ENCODE results near the gene CTTNBP2NL. TPM values are rescaled to one million over a fixed set of nuclear protein-coding genes. Genes with fewer than 3 reads are reported as not detected.
"Not testable (repeated sequence)": the region's sequence is repeated elsewhere in the genome, so short reads cannot be mapped to it uniquely, and the experiment has no call there.

The CTTNBP2NL gene
- polyA plus RNA-seq, 2 of the 4 experiments (the other 2 are of a cell fraction): 5.8 to 8.7 TPM

DNA sequence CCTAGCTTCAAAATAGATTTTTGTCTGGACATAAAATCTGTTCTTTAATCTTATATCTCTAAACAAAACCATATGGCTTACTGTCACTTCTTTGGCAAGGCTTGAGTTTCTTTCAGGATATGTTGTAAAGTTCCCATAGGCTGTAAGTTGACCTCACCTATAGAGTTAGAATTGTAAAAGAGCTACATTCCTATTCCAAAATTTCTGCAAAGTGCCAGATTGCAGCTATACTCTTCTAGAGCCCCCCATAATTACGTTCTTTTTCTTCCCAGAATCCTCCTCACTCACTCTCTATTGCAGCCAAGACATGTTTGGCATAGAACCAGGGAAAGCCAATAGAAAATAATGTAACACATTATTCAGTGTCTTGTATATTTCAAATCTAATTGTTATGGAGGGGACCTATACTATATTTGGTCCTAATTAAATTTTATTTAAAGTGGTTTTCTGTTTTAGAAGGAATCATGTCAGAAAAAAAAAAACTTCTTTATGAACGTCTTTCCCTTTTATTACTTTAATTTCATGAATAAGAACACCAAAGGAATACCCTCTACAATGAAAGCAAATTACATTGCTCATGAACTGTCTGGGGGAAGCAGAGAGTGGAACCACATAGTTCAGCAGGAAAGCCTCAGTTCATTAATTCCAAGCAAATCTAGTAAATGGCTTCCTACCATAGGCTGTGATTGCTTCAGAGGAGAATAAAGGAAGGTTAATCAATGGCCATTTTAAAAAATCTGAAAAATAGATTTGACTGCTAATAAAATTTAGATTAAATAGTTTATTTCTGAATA is 22.3 kb downstream of the CTTNBP2NL start:
- Histone ChIP-seq H3K4me1 (no peaks in the 10 kb centered on the region), H3K4me2 (no peak overlapping the region), H3K27ac (no peak overlapping the region), H3K9me3 (no peaks in the 10 kb centered on the region), H3K4me3 (no peak overlapping the region)
- CTCF ChIA-PET: interaction anchor here (1.3 kb wide), 1 partner anchor 27 kb away, joined by 4 read pairs; no protein-coding TSS in a partner anchor
- no peak for FAIRE-seq
- no peak for TF ChIP-seq BHLHE40 (IDR thresholded peaks at IDR 0.05; ENCODE audit: low read depth, low read length)
- no peak for TF ChIP-seq POLR2A (IDR thresholded peaks at IDR 0.05; ENCODE audit: low read length)
- TF ChIP-seq MAZ (IDR thresholded peaks at IDR 0.05; ENCODE audit: borderline replicate concordance, low read depth, low read length): no peak
- no peak for TF ChIP-seq POLR2AphosphoS2 (conservative IDR thresholded peaks at IDR 0.05; ENCODE audit: low read length)
- no peak for TF ChIP-seq EHMT2 (IDR thresholded peaks at IDR 0.05; ENCODE audit: low read depth)
- no peak for TF ChIP-seq HEYL (CRISPR knock-in tag; IDR thresholded peaks at IDR 0.05)
- TF ChIP-seq, protein P1, sequence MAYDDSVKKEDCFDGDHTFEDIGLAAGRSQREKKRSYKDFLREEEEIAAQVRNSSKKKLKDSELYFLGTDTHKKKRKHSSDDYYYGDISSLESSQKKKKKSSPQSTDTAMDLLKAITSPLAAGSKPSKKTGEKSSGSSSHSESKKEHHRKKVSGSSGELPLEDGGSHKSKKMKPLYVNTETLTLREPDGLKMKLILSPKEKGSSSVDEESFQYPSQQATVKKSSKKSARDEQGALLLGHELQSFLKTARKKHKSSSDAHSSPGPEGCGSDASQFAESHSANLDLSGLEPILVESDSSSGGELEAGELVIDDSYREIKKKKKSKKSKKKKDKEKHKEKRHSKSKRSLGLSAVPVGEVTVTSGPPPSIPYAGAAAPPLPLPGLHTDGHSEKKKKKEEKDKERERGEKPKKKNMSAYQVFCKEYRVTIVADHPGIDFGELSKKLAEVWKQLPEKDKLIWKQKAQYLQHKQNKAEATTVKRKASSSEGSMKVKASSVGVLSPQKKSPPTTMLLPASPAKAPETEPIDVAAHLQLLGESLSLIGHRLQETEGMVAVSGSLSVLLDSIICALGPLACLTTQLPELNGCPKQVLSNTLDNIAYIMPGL (CRISPR knock-in tag; IDR thresholded peaks at IDR 0.05; ENCODE audit: borderline replicate concordance): no peak
- no peak for TF ChIP-seq TP53 (CRISPR knock-in tag; IDR thresholded peaks at IDR 0.05)
- TF ChIP-seq ESRRA (IDR thresholded peaks at IDR 0.05; ENCODE audit: borderline replicate concordance, low read length): no peak
- TF ChIP-seq PHF8 (IDR thresholded peaks at IDR 0.05; ENCODE audit: borderline replicate concordance, low read depth): no peak
- POLR2A ChIA-PET: no interaction called here
- DNase-seq (ENCODE audit: low read depth in 1 of 2, low spot score in 1 of 2): no peak
- no peak for ATAC-seq
- 76% methylated on average over 2 of the region's 2 CpGs for WGBS (ENCODE audit: missing lambda C conversion rate)

DNA sequence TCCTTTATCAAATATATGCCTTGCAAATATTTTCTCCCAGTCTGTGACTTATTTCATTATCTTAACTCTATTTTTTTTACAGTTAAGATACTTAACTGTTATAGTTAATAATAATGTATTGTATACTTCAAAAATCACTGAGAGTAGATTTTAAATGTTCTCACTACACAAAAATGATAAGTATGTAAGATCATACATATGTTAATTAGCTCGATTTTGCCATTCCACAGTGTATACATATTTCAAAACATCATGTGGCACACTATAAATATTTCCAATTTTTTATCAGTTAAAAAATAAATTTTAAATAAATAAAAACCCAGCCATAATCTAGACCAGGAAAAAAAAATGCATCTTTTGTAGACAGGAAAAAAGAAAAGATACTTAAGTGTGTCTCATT is 27.2 kb downstream of the CTTNBP2NL start:
- ChIA-PET POLR2A (no interaction called here), CTCF (interaction anchor here (0.7 kb wide), 1 partner anchor 62 kb away, joined by 3 read pairs; no protein-coding TSS in a partner anchor)
- TF ChIP-seq EP300 (IDR thresholded peaks at IDR 0.05): no peak
- TF ChIP-seq MAFK (IDR thresholded peaks at IDR 0.05; ENCODE audit: partially characterized antibody): no peak
- TF ChIP-seq, protein P2, sequence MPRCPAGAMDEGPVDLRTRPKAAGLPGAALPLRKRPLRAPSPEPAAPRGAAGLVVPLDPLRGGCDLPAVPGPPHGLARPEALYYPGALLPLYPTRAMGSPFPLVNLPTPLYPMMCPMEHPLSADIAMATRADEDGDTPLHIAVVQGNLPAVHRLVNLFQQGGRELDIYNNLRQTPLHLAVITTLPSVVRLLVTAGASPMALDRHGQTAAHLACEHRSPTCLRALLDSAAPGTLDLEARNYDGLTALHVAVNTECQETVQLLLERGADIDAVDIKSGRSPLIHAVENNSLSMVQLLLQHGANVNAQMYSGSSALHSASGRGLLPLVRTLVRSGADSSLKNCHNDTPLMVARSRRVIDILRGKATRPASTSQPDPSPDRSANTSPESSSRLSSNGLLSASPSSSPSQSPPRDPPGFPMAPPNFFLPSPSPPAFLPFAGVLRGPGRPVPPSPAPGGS (IDR thresholded peaks at IDR 0.05): no peak
- TF ChIP-seq TP53 (CRISPR knock-in tag; IDR thresholded peaks at IDR 0.05): no peak
- no peak for TF ChIP-seq RARB (CRISPR knock-in tag; IDR thresholded peaks at IDR 0.05)
- no peak for TF ChIP-seq MYC (IDR thresholded peaks at IDR 0.05; ENCODE audit: borderline replicate concordance, low read length)
- H3K4me1 ChIP-seq: no peaks in the 10 kb centered on the region
- no peak overlapping the region for H3K4me3 ChIP-seq
- H3K4me2 ChIP-seq: no peak overlapping the region
- FAIRE-seq: no peak
- no peak overlapping the region for H3K27ac ChIP-seq
- 64% methylated on average over 1 of the region's 1 CpG for WGBS (ENCODE audit: missing lambda C conversion rate)
- DNase-seq (ENCODE audit: low read depth in 1 of 2, low spot score in 1 of 2): no peak
- no peaks in the 10 kb centered on the region for H3K9me3 ChIP-seq
- ATAC-seq: no peak

GRCh38 chr1:112423666-112424065 is 27.7 kb downstream of the CTTNBP2NL start:
- CTCF ChIA-PET: interaction anchor here (0.7 kb wide), 1 partner anchor 63 kb away, joined by 3 read pairs; no protein-coding TSS in a partner anchor
- not testable (repeated sequence) for DNase-seq (ENCODE audit: low read depth in 1 of 2, low spot score in 1 of 2)

GRCh38 chr1:112429749-112430148 is 33.7 kb downstream of the CTTNBP2NL start:
- H3K4me1 ChIP-seq: no peaks in the 10 kb centered on the region
- 65% methylated on average over 1 of the region's 1 CpG for WGBS (ENCODE audit: missing lambda C conversion rate)
- H3K4me2 ChIP-seq: no peak overlapping the region
- ChIA-PET POLR2A (no interaction called here), CTCF (interaction anchor here (1.5 to 3.7 kb wide), 3 partner anchors 37 to 72 kb away, joined by 3 to 13 read pairs (median 12); no protein-coding TSS in a partner anchor)
- H3K4me3 ChIP-seq: no peak overlapping the region
- no peak overlapping the region for H3K27ac ChIP-seq
- FAIRE-seq (no peak), DNase-seq (ENCODE audit: low read depth in 1 of 2, low spot score in 1 of 2) (no peak), ATAC-seq (no peak)
- TF ChIP-seq JUNB (IDR thresholded peaks at IDR 0.05): no peak
- TF ChIP-seq POLR2A (IDR thresholded peaks at IDR 0.05; ENCODE audit: low read length): no peak
- no peak for TF ChIP-seq ZNF302 (CRISPR knock-in tag; IDR thresholded peaks at IDR 0.05)
- TF ChIP-seq HDAC2 (IDR thresholded peaks at IDR 0.05): no peak
- no peak for TF ChIP-seq NR3C1 (IDR thresholded peaks at IDR 0.05)
- TF ChIP-seq EHMT2 (IDR thresholded peaks at IDR 0.05; ENCODE audit: low read depth): no peak
- no peaks in the 10 kb centered on the region for H3K9me3 ChIP-seq

More at GRCh38 chr1:112423666-112424065, 27.7 kb downstream of the CTTNBP2NL start:
- H3K4me1 ChIP-seq, ATAC-seq, FAIRE-seq, H3K4me2 ChIP-seq, H3K9me3 ChIP-seq, POLR2A ChIA-PET, H3K27ac ChIP-seq, H3K4me3 ChIP-seq: not testable (repeated sequence)
- WGBS (ENCODE audit: missing lambda C conversion rate): 94% methylated on average over 10 of the region's 11 CpGs
